AG04450 (cell line): ENCODE results near the gene PRR36. TPM values are rescaled to one million over a fixed set of nuclear protein-coding genes. Genes with fewer than 3 reads are reported as not detected.
A peak's percentile ranks its signal among the peaks of the same experiment; 100 is the strongest.

Source experiments
- CTCF ChIA-PET: fragments of 300-600, 350-600 bp; formaldehyde crosslinking; extraction: SDS; loops from one replicate; lab custom pipeline; 2022; ENCODE audit warnings: antibody characterized with exemption, inconsistent platforms; lab: Charles Lee
- POLR2A ChIA-PET: fragments of 350-600 bp; formaldehyde crosslinking; extraction: SDS; loops from one replicate; lab custom pipeline; 2021; ENCODE audit warnings: antibody characterized with exemption, inconsistent platforms; lab: Yijun Ruan, JAX
- DNase-seq: peaks from one replicate; pipeline ENCODE4 v3.0.0-alpha.2; 2011; ENCODE audit warnings: low read depth, low spot score
- H3K27ac ChIP-seq: one replicate; pipeline ENCODE4 v1.5.1; 2012; ENCODE audit warnings: low read depth, low read length, control low read depth
- H3K27me3 ChIP-seq: one replicate; pipeline ENCODE4 v1.6.0; 2012; ENCODE audit warnings: low read length; ENCODE audit not compliant: control insufficient read depth, insufficient read depth
- H3K4me3 ChIP-seq: 2 replicates; pipeline ENCODE4 v1.5.1; 2011; ENCODE audit warnings: mild to moderate bottlenecking, low read depth, low read length, control low read depth
- H3K9me3 ChIP-seq: 2 replicates; pipeline ENCODE4 v1.5.1; 2012; ENCODE audit warnings: low read length; ENCODE audit not compliant: control insufficient read depth, insufficient read depth
- CTCF ChIP-seq: IDR thresholded peaks from 2 replicates; pipeline ENCODE4 v1.5.1; 2011; ENCODE audit warnings: low read depth, low read length, control low read depth, inconsistent platforms
- polyA plus RNA-seq: library from polyadenylated mRNA; depleted of rRNA; stranded (reverse); fragments of >200 nt; gene quantifications from 2 replicates; pipeline ENCODE4 v1.2.3, GENCODE V29; 2011

Gene PRR36
- polyA plus RNA-seq, 1 experiment = not detected

- H3K27ac ChIP-seq = no peak overlapping the region
- CTCF ChIA-PET = interaction anchor here (0.9 to 2.8 kb wide), 3 partner anchors 12 to 37 kb away, joined by 3 to 13 read pairs (median 4); no protein-coding TSS in a partner anchor
- no peaks in the 10 kb centered on the region; the same call in 1 of the 2 replicates for H3K9me3 ChIP-seq
- no peak for DNase-seq
- no peak overlapping the region for H3K4me3 ChIP-seq
- POLR2A ChIA-PET = no interaction called here
- TF ChIP-seq CTCF = no peak
- peaks cover 2% of the 10 kb centered on the region for H3K27me3 ChIP-seq
These were observed 41.4 kb downstream of the PRR36 start for GRCh38 chr19:7832781-7833180.

- CTCF ChIA-PET = interaction anchor here (0.5 to 2.8 kb wide), 6 partner anchors 11 to 1336 kb away, joined by 3 to 13 read pairs (median 4); partner anchors contain the start of gene TRAPPC5
- H3K4me3 ChIP-seq = no peak overlapping the region
- POLR2A ChIA-PET = interaction anchor here (0.6 kb wide), 1 partner anchor 1706 kb away, joined by 4 read pairs; no protein-coding TSS in a partner anchor
- no peaks in the 10 kb centered on the region; the same call in 1 of the 2 replicates for H3K9me3 ChIP-seq
- peaks cover 4% of the 10 kb centered on the region for H3K27me3 ChIP-seq
- no peak for DNase-seq
- TF ChIP-seq CTCF = no peak
- H3K27ac ChIP-seq = no peak overlapping the region
These were observed 42.2 kb downstream of the PRR36 start for GRCh38 chr19:7832009-7832408.

GRCh38 chr19:7831452-7831851 lies 42.7 kb downstream of the PRR36 start:
- peak overlapping the region; percentile 7; the same call in 1 of the 2 replicates for H3K4me3 ChIP-seq

GRCh38 chr19:7830823-7831222 lies 43.4 kb downstream of the PRR36 start:
- H3K9me3 ChIP-seq = no peaks in the 10 kb centered on the region; the same call in 1 of the 2 replicates
- H3K27ac ChIP-seq = no peak overlapping the region
- ChIA-PET POLR2A (no interaction called here), CTCF (interaction anchor here (1.3 to 2.8 kb wide), 2 partner anchors 22 to 263 kb away, joined by 5 to 13 read pairs; no protein-coding TSS in a partner anchor)
- no peak for TF ChIP-seq CTCF
- H3K27me3 ChIP-seq = peaks cover 4% of the 10 kb centered on the region
- H3K4me3 ChIP-seq = peak overlapping the region; percentile 72
- no peak for DNase-seq

More at GRCh38 chr19:7831452-7831851, 42.7 kb downstream of the PRR36 start:
- CTCF ChIA-PET = interaction anchor here (0.5 to 2.8 kb wide), 6 partner anchors 10 to 1337 kb away, joined by 3 to 13 read pairs (median 4); partner anchors contain the start of gene TRAPPC5
- POLR2A ChIA-PET = interaction anchor here (0.6 kb wide), 1 partner anchor 1706 kb away, joined by 4 read pairs; no protein-coding TSS in a partner anchor
- no peaks in the 10 kb centered on the region; the same call in 1 of the 2 replicates for H3K9me3 ChIP-seq
- no peak overlapping the region for H3K27ac ChIP-seq
- DNase-seq = no peak
- TF ChIP-seq CTCF = peak; percentile 48
- H3K27me3 ChIP-seq = peaks cover 4% of the 10 kb centered on the region

GRCh38 chr19:7830272-7830771 lies 43.9 kb downstream of the PRR36 start:
- ChIA-PET POLR2A (no interaction called here), CTCF (no interaction called here)

More at GRCh38 chr19:7830272-7830771, 43.9 kb downstream of the PRR36 start:
- Histone ChIP-seq H3K27me3 (peaks cover 4% of the 10 kb centered on the region), H3K9me3 (no peaks in the 10 kb centered on the region; the same call in 1 of the 2 replicates), H3K27ac (no peak overlapping the region), H3K4me3 (peak overlapping the region; percentile 72)
- no peak for DNase-seq
- no peak for TF ChIP-seq CTCF
